Measurements from ENCODE around the gene ZNF765. TPM values are rescaled to one million over a fixed set of nuclear protein-coding genes. Genes with fewer than 3 reads are reported as not detected.

ZNF765 gene
- total and polyA plus RNA-seq, 2 donors (not counting 1 experiment from before 2014, with no cell fraction given): 5.3 to 24.0 TPM

DNA sequence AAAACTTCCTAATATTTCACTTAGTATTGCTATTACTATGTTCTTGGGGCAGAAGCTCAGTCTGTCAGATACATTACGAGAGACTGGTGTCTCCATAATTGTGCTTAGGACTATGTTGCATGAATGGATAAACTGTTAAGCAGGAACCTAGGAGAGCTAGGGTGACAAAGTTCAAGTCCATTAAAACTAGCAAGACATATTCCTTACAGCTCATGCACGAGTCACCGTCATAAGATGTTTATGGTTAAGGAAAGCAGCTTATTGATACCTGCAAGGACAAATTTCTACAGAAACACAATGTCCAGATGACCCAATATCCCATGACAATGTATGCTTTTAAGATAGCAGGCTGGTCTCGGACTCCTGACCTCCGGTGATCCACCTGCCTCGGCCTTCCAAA, 66.9 kb downstream of the ZNF765 start:
- Histone ChIP-seq H3K9ac (ENCODE audit: low read length) (no peak overlapping the region), H3K36me3 (replicated peaks in 1 of 2; ENCODE audit: control extremely low read depth in 1 of 2, control insufficient read depth in 1 of 2, extremely low read depth in 1 of 2, insufficient read depth in 2 of 2, low read length in 1 of 2) (no peaks in the 10 kb centered on the region), H3K79me2 (ENCODE audit: control insufficient read depth, insufficient read depth, low read length) (no peaks in the 10 kb centered on the region), H3K4me2 (replicated peaks; ENCODE audit: low read depth, low read length, poor library complexity, severe bottlenecking) (no peak overlapping the region), H3K9me3 (ENCODE audit: control extremely low read depth in 1 of 3, control insufficient read depth in 2 of 3, insufficient read depth in 1 of 3, low read length in 2 of 3) (peaks cover 16 to 59% (median 41%) of the 10 kb centered on the region in 3 donors), H2AFZ (ENCODE audit: insufficient read depth, low read depth, low read length, poor library complexity, severe bottlenecking) (no peak overlapping the region), H3K4me3 (ENCODE audit: control extremely low read depth in 1 of 5, extremely low read depth in 1 of 5, insufficient read depth in 1 of 5, low read depth in 2 of 5, low read length in 4 of 5) (no peak overlapping the region), H3K4me1 (ENCODE audit: control insufficient read depth in 2 of 2, insufficient read depth in 2 of 2, low read length in 2 of 2) (peaks cover 3 to 4% of the 10 kb centered on the region in 2 donors), H3K27ac (ENCODE audit: low read length in 2 of 2) (no peak overlapping the region), H3K27me3 (replicated peaks in 1 of 4; ENCODE audit: control extremely low read depth in 1 of 4, control insufficient read depth in 3 of 4, insufficient read depth in 4 of 4, low read length in 3 of 4) (peaks cover 0 to 27% (median 6%) of the 10 kb centered on the region in 4 experiments), H4K20me1 (ENCODE audit: control insufficient read depth, insufficient read depth, low read length, poor library complexity, severe bottlenecking) (no peaks in the 10 kb centered on the region)
- intact Hi-C loops (cut with micrococcal nuclease): no loop called here
- ChIA-PET CTCF (no interaction called here), POLR2A (interaction anchor here (0.7 kb wide), 1 partner anchor 1008 kb away, joined by 16 read pairs; no protein-coding TSS in a partner anchor)
- DNase-seq (no peak), ATAC-seq (ENCODE audit: low read depth) (no peak)
- peaks cover 18% of the 10 kb centered on the region for H3K27me3 Mint-ChIP-seq
- WGBS (ENCODE audit: insufficient coverage): no CpG with 5 or more reads among the region's 6 CpGs
- H3K4me1 Mint-ChIP-seq: peaks cover 7% of the 10 kb centered on the region
- no peak overlapping the region for H3K4me3 Mint-ChIP-seq
- no peak overlapping the region for H3K27ac Mint-ChIP-seq
- TF ChIP-seq, protein P1, sequence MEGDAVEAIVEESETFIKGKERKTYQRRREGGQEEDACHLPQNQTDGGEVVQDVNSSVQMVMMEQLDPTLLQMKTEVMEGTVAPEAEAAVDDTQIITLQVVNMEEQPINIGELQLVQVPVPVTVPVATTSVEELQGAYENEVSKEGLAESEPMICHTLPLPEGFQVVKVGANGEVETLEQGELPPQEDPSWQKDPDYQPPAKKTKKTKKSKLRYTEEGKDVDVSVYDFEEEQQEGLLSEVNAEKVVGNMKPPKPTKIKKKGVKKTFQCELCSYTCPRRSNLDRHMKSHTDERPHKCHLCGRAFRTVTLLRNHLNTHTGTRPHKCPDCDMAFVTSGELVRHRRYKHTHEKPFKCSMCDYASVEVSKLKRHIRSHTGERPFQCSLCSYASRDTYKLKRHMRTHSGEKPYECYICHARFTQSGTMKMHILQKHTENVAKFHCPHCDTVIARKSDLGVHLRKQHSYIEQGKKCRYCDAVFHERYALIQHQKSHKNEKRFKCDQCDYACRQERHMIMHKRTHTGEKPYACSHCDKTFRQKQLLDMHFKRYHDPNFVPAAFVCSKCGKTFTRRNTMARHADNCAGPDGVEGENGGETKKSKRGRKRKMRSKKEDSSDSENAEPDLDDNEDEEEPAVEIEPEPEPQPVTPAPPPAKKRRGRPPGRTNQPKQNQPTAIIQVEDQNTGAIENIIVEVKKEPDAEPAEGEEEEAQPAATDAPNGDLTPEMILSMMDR (IDR thresholded peaks at IDR 0.05): no peak
- TF ChIP-seq EZH2 (IDR thresholded peaks at IDR 0.05; ENCODE audit: borderline replicate concordance, insufficient read depth, low read depth, low read length, poor library complexity, severe bottlenecking): no peak
- peaks cover 27% of the 10 kb centered on the region for H3K9me3 Mint-ChIP-seq (ENCODE audit: insufficient read depth)

DNA sequence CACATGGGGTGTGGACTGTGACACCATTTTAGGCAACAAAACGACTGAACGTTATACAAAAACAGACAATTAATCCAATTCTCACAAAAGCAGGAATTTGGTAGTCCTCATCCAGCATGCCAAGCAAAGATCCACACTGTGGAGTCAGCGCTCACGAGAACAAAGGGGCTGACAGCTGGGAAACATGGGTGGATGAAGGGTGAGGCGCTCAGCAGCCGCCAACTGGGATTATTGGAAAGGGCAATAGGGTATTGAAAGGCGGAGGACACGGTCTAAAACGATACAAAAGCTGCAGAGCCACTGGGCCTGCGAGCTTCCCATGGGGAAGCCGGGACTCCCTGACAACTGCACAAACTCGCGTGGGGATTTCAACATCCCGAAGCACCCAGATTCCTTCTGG, 67.9 kb downstream of the ZNF765 start:
- ChIA-PET POLR2A (no interaction called here), CTCF (interaction anchor here (0.7 kb wide), 1 partner anchor 55 kb away, joined by 3 read pairs; no protein-coding TSS in a partner anchor)
- H2AFZ ChIP-seq (ENCODE audit: insufficient read depth, low read depth, low read length, poor library complexity, severe bottlenecking): no peak overlapping the region
- H3K36me3 ChIP-seq (replicated peaks in 1 of 2; ENCODE audit: control extremely low read depth in 1 of 2, control insufficient read depth in 1 of 2, extremely low read depth in 1 of 2, insufficient read depth in 2 of 2, low read length in 1 of 2): no peaks in the 10 kb centered on the region
- no peak overlapping the region for H3K9ac ChIP-seq (ENCODE audit: low read length)
- peaks cover 0 to 27% (median 6%) of the 10 kb centered on the region in 4 experiments for H3K27me3 ChIP-seq (replicated peaks in 1 of 4; ENCODE audit: control extremely low read depth in 1 of 4, control insufficient read depth in 3 of 4, insufficient read depth in 4 of 4, low read length in 3 of 4)
- H3K4me2 ChIP-seq (replicated peaks; ENCODE audit: low read depth, low read length, poor library complexity, severe bottlenecking): no peak overlapping the region
- no peak overlapping the region for H3K4me3 ChIP-seq (ENCODE audit: control extremely low read depth in 1 of 5, extremely low read depth in 1 of 5, insufficient read depth in 1 of 5, low read depth in 2 of 5, low read length in 4 of 5)
- TF ChIP-seq, protein P1 (IDR thresholded peaks at IDR 0.05): no peak
- no peak for TF ChIP-seq EZH2 (IDR thresholded peaks at IDR 0.05; ENCODE audit: borderline replicate concordance, insufficient read depth, low read depth, low read length, poor library complexity, severe bottlenecking)
- H3K27ac ChIP-seq (ENCODE audit: low read length in 2 of 2): no peak overlapping the region
- WGBS (ENCODE audit: insufficient coverage): 67% methylated on average over 12 of the region's 14 CpGs
- H4K20me1 ChIP-seq (ENCODE audit: control insufficient read depth, insufficient read depth, low read length, poor library complexity, severe bottlenecking): no peaks in the 10 kb centered on the region
- H3K79me2 ChIP-seq (ENCODE audit: control insufficient read depth, insufficient read depth, low read length): no peaks in the 10 kb centered on the region
- Mint-ChIP-seq H3K9me3 (ENCODE audit: insufficient read depth) (peaks cover 20% of the 10 kb centered on the region), H3K27ac (no peak overlapping the region), H3K4me3 (no peak overlapping the region), H3K4me1 (peaks cover 14% of the 10 kb centered on the region), H3K27me3 (peaks cover 18% of the 10 kb centered on the region)
- intact Hi-C loops (cut with micrococcal nuclease): no loop called here
- no peak for ATAC-seq (ENCODE audit: low read depth)
- DNase-seq: no peak
- H3K4me1 ChIP-seq (ENCODE audit: control insufficient read depth in 2 of 2, insufficient read depth in 2 of 2, low read length in 2 of 2): peaks cover 3 to 8% of the 10 kb centered on the region in 2 donors
- peaks cover 8 to 56% (median 31%) of the 10 kb centered on the region in 3 donors for H3K9me3 ChIP-seq (ENCODE audit: control extremely low read depth in 1 of 3, control insufficient read depth in 2 of 3, insufficient read depth in 1 of 3, low read length in 2 of 3)

Data from B cell (primary cell).